ENCODE data around the gene SEPHS2.

DNA sequence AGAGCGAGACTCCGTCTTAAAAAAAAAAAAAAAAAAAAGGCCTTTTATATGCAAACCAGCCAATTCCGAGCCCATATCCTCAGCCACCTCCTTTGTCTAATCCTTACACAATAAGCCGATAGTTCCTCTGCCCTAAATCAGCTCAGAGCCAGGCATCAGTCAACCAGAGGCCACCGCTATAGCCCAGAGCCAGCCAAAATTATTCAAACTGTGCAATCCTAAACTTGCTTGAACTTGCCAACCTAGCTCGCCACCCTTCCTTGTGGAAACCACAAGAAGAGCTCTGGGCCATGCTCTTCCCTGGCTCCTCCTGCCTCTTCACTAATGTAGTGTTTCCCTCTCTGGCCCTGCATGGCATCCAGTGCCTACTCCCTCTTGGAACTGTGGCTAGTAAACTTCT is 44.5 kb upstream of the SEPHS2 start:
- TF ChIP-seq CTCF (IDR thresholded peaks at IDR 0.05): no peak
- no peak for TF ChIP-seq POLR2A (IDR thresholded peaks at IDR 0.05)

All from heart left ventricle (tissue), 13 donors.